NCI-H2029 (cell line): Measurements from ENCODE around the gene TNK2.
A peak's percentile ranks its signal among the peaks of the same experiment; 100 is the strongest.

ENCODE experiments used
- DNase-seq: peaks from one replicate; lab custom pipeline; 2025; lab: John Stamatoyannopoulos, UW

TNK2 gene

GRCh38 chr3:195899701-195900435, 8.5 kb downstream of the TNK2 start:
- no peak for DNase-seq

GRCh38 chr3:195897853-195898415, 10.4 kb downstream of the TNK2 start:
- no peak for DNase-seq

GRCh38 chr3:195897081-195897852, 11.1 kb downstream of the TNK2 start:
- peak; percentile 55 for DNase-seq

- peak; percentile 89 for DNase-seq
Observed at GRCh38 chr3:195896361-195897080, 11.8 kb downstream of the TNK2 start.

- DNase-seq: peak; percentile 33
Observed at GRCh38 chr3:195895861-195896360, 12.4 kb downstream of the TNK2 start.

- no peak for DNase-seq
Observed at GRCh38 chr3:195895078-195895860, 13.1 kb downstream of the TNK2 start.

- no peak for DNase-seq
Observed at GRCh38 chr3:195893916-195894465, 14.4 kb downstream of the TNK2 start.

- DNase-seq: no peak
Observed at GRCh38 chr3:195893516-195893915, 14.8 kb downstream of the TNK2 start.

- peak; percentile 23 for DNase-seq
Observed at GRCh38 chr3:195893044-195893395, 15.3 kb downstream of the TNK2 start.

- no peak for DNase-seq
Observed at GRCh38 chr3:195892105-195893043, 16.0 kb downstream of the TNK2 start.

GRCh38 chr3:195891431-195892104, 16.8 kb downstream of the TNK2 start:
- no peak for DNase-seq

GRCh38 chr3:195889870-195890295, 18.5 kb downstream of the TNK2 start:
- DNase-seq: no peak

- DNase-seq: no peak
Observed at GRCh38 chr3:195888981-195889869, 19.1 kb downstream of the TNK2 start.

GRCh38 chr3:195888311-195888761, 20.0 kb downstream of the TNK2 start:
- no peak for DNase-seq

- DNase-seq: no peak
Observed at GRCh38 chr3:195887670-195888069, 20.7 kb downstream of the TNK2 start.

GRCh38 chr3:195886181-195887141, 21.9 kb downstream of the TNK2 start:
- DNase-seq: no peak
